Small intestine (tissue), 7 donors: ENCODE data around the gene UBASH3A. TPM values are rescaled to one million over a fixed set of nuclear protein-coding genes. Genes with fewer than 3 reads are reported as not detected.

Experiments used
- DNase-seq, 2 donors: peaks; one replicate each; pipeline versions ENCODE4 v3.0.0 to v3.0.0-alpha.2; 2013
- FAIRE-seq: peaks from 2 replicates; lab custom pipeline; 2012; peaks lifted over from hg19 to GRCh38; lab: Jason Lieb, UNC
- H3K27ac ChIP-seq, 3 donors: one replicate each; pipeline ENCODE4 v1.5.1; 2013; ENCODE audit warnings: low read length in 2 of 3, mild to moderate bottlenecking in 2 of 3, control low read depth in 1 of 3, inconsistent platforms in 1 of 3, low read depth in 1 of 3, moderate library complexity in 1 of 3
- H3K27me3 ChIP-seq, 3 donors: one replicate each; pipeline ENCODE4 v1.6.1; 2013; ENCODE audit warnings: low read length in 3 of 3, inconsistent platforms in 1 of 3; ENCODE audit not compliant: control insufficient read depth in 3 of 3, insufficient read depth in 3 of 3
- H3K36me3 ChIP-seq, 3 donors: one replicate each; pipeline ENCODE4 v1.6.1; 2013; ENCODE audit warnings: low read length in 3 of 3, inconsistent platforms in 1 of 3, low read depth in 1 of 3, mild to moderate bottlenecking in 1 of 3, moderate library complexity in 1 of 3; ENCODE audit not compliant: control insufficient read depth in 3 of 3, insufficient read depth in 2 of 3
- H3K4me1 ChIP-seq, 3 donors: one replicate each; pipeline ENCODE4 v1.6.1; 2013; ENCODE audit warnings: low read length in 2 of 3, inconsistent platforms in 1 of 3, low read depth in 1 of 3, mild to moderate bottlenecking in 1 of 3, moderate library complexity in 1 of 3; ENCODE audit not compliant: control insufficient read depth in 3 of 3, insufficient read depth in 2 of 3
- H3K4me3 ChIP-seq, 3 donors: one replicate each; pipeline ENCODE4 v1.5.1; 2013; ENCODE audit warnings: low read length in 3 of 3, control low read depth in 1 of 3, inconsistent platforms in 1 of 3, low read depth in 1 of 3, mild to moderate bottlenecking in 1 of 3, moderate library complexity in 1 of 3
- H3K9me3 ChIP-seq, 2 donors: one replicate each; pipeline ENCODE4 v1.6.1; 2013; ENCODE audit warnings: low read depth in 1 of 2, low read length in 1 of 2; ENCODE audit not compliant: control insufficient read depth in 2 of 2, insufficient read depth in 1 of 2
- WGBS, 3 donors: extraction: QIAGEN DNeasy Blood & Tissue Kit; methylation state at CpG; one replicate each; pipeline ENCODE4 v1.1.7; 2013; 5-methylcytosine and 5-hydroxymethylcytosine counted together
- polyA plus RNA-seq, 4 donors: library from polyadenylated mRNA; stranded (reverse) in 3 of 4; unstranded in 1 of 4; fragments of 200-250 nt in 3 of 4; fragments of 120-200 nt in 1 of 4; gene quantifications; one replicate each; pipeline versions ENCODE4 v1.2.1 to v1.2.3, GENCODE V29; 2013
- donor health status: healthy with polysubstance abuse.
- donor health status: control.
- donor health status: control.
- donor health status: Bipolar disorder and iron deficiency.
- donor health status: healthy.

UBASH3A gene
- polyA plus RNA-seq, 4 donors = 0.42 to 2.4 (median 0.76) TPM

DNA sequence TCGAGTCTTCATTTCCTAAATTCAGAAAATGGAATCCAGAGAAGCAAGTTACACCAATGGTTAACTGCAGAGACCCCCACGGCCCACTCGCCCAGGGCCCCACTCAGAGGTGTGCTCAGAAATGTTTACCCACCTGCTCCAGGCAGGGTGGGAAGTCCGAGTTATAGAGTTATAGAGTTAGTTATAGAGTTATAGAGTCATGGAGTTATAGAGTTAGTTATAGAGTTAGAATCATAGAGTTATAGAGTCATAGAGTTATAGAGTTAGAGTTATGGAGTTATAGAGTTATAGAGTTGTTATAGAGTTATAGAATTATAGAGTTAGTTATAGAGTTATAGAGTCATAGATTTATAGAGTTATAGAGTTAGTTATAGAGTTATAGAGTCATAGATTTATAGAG is 31.7 kb downstream of the UBASH3A start:
- DNase-seq (no peak), FAIRE-seq (no peak)
- Histone ChIP-seq H3K27ac (no peak overlapping the region), H3K36me3 (no peaks in the 10 kb centered on the region), H3K4me1 (peaks cover 0 to 16% (median 3%) of the 10 kb centered on the region in 3 donors), H3K4me3 (no peak overlapping the region), H3K27me3 (peaks cover 0 to 2% (median 0%) of the 10 kb centered on the region in 3 donors), H3K9me3 (peaks cover 0 to 10% of the 10 kb centered on the region in 2 donors)
- 77 to 82% (median 81%) methylated on average over 4 of the region's 4 CpGs for WGBS, 3 donors

DNA sequence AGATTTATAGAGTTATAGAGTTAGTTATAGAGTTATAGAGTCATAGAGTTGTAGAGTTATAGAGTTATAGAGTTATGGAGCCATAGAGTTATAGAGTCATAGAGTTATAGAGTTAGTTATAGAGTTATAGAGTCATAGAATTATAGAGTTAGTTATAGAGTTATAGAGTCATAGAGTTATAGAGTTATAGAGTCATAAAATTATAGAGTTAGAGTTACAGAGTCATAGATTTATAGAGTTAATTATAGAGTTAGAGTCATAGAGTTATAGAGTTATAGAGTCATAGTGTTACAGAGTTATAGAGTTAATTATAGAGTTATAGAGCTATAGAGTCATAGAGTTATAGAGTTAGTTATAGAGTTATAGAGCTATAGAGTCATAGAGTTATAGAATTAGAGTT is 32.1 kb downstream of the UBASH3A start:
- H3K4me3 ChIP-seq = no peak overlapping the region
- H3K36me3 ChIP-seq = no peaks in the 10 kb centered on the region
- H3K27ac ChIP-seq = no peak overlapping the region
- no peak for DNase-seq
- peaks cover 0 to 16% (median 3%) of the 10 kb centered on the region in 3 donors for H3K4me1 ChIP-seq
- peaks cover 0 to 2% (median 0%) of the 10 kb centered on the region in 3 donors for H3K27me3 ChIP-seq
- peaks cover 0 to 10% of the 10 kb centered on the region in 2 donors for H3K9me3 ChIP-seq
- FAIRE-seq = no peak

DNA sequence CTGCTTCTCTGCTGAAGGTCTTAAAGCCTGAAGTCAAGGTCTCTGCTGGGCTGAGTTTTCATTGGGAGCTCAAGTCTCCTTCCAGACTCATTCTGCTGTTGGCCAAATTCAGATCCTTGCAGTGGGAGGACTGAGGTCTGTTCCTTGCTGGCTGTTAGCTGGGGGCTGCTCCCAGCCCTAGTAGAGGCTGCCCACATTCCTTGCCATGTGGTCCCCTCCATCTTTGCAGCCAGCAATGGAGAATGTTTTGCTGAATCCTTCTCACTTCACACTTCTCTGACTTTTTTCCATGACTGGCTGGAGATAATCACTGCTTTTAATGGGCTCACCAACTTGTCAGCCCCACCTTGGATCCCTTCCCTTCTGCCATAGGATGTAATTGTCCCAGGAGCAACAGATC is 33.2 kb downstream of the UBASH3A start:
- Histone ChIP-seq H3K27me3 (peaks cover 0 to 2% (median 0%) of the 10 kb centered on the region in 3 donors), H3K4me1 (peaks cover 0 to 16% (median 3%) of the 10 kb centered on the region in 3 donors), H3K9me3 (peaks cover 0 to 10% of the 10 kb centered on the region in 2 donors), H3K4me3 (no peak overlapping the region), H3K27ac (no peak overlapping the region), H3K36me3 (no peaks in the 10 kb centered on the region)
- DNase-seq (no peak), FAIRE-seq (no peak)

DNA sequence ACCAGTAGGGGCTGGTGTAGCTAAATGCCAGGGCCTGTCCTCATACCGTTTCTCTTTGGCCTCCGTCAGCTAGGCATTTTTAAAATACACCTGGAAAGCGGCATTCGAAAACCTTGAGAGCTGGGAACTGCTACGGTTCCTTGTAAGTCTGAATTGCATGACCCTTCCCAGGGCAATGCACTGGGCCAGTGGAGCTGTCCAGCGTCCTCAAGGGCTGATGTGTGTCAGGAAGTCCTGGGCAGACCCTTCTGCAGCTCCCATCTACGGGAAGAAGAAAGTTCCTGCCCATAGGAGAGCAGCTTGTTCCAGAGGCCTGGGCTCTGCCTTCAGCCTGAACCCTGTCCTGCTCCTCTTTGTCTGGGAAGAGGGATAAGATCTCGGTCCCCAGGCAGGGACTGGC is 34.1 kb downstream of the UBASH3A start:
- peaks cover 0 to 16% (median 3%) of the 10 kb centered on the region in 3 donors for H3K4me1 ChIP-seq
- peaks cover 0 to 2% (median 0%) of the 10 kb centered on the region in 3 donors for H3K27me3 ChIP-seq
- H3K27ac ChIP-seq = no peak overlapping the region
- peak in 1 of 2 donors; percentile 44 for DNase-seq
- WGBS, 3 donors = 60 to 73% (median 72%) methylated on average over 8 of the region's 8 CpGs
- H3K36me3 ChIP-seq = no peaks in the 10 kb centered on the region
- peaks cover 0 to 7% of the 10 kb centered on the region in 2 donors for H3K9me3 ChIP-seq
- no peak overlapping the region for H3K4me3 ChIP-seq
- no peak for FAIRE-seq

DNA sequence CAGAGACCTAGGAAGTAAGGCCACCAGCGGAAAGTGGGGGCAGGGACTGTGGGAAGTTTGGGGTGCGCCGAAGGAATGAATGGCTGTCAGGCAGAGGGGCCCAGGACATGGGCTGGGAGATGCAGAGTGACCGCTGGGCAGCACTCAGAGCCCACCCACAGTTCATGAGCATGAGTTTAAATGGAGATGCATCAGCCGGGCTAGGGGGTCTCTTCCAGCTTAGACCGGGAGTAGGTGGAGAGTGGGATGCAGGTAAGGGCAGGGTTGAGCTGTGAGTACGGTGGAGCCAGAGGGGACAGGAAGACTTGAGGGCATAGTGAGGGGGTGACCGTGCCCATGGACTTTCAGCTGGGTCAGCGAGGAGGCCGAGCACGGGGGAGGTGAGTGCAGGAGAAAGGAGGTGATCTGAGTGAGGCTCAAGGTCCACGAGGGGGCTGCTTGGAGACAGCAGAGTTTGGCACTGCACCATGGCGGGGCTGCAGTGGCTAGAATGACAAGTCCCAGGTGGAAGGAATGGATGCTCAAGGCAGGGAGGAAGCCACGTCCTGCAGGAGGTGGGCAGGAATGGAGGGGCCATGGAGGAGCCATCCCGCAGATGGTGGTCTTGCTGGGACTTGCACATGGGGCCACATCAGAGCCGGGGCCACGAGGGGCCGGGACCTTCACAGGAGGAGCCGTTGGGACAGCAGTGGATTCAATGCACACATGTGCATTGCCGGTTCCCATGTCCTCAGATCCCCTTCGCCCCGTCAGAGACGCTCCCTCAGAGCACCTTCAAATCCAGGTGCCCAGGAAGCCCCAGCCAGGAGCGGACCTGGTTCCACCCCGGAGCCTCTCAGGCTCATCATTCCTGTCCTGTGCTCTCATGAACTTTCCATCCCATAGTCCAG is 34.9 kb downstream of the UBASH3A start:
- no peak for DNase-seq
- H3K4me3 ChIP-seq = no peak overlapping the region
- FAIRE-seq = no peak
- H3K36me3 ChIP-seq = no peaks in the 10 kb centered on the region
- H3K27me3 ChIP-seq = peaks cover 0 to 2% (median 0%) of the 10 kb centered on the region in 3 donors
- peaks cover 0 to 12% (median 2%) of the 10 kb centered on the region in 3 donors for H3K4me1 ChIP-seq
- H3K9me3 ChIP-seq = peaks cover 0 to 7% of the 10 kb centered on the region in 2 donors
- H3K27ac ChIP-seq = no peak overlapping the region
- 84 to 89% (median 87%) methylated on average over 25 of the region's 25 CpGs for WGBS, 3 donors

DNA sequence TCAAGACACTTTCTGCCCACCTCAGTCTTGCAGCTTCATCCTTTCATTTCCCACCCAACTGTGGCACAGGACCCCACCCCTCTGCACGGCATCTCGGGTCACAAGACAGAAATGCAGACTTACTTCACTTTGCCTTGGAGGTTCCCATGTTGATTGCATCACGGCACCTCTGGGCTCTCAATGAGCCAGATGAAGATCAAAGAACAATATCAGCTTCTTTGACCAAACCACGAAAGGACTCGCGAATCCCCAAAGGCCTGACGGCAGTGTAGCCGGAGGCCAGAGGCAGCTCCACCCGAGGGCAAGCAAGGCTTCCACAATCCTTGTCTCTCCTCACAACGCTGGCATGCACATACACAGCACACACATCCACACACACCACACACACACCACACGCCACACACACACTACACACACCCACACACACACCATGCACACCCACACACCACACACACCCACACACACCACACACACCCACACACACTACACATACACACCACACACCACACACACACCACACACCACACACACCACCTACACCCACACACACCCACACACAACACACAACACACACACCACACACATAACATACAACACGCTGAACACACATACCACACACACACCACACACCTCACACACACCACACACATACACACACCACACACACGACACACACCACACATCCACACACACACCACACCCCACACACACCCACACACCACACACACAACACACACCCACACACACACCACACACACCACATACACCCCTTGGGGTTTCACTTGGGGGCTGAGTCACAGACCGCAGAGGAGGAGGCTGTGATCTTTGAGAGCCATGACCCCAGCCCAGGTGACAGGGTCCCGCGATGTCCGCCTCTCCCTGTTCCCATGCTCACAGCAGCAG is 35.8 kb downstream of the UBASH3A start:
- H3K27me3 ChIP-seq = peaks cover 0 to 2% (median 0%) of the 10 kb centered on the region in 3 donors
- peaks cover 0 to 7% of the 10 kb centered on the region in 2 donors for H3K9me3 ChIP-seq
- no peak overlapping the region for H3K4me3 ChIP-seq
- no peaks in the 10 kb centered on the region for H3K36me3 ChIP-seq
- DNase-seq (no peak), FAIRE-seq (no peak)
- 66 to 73% (median 70%) methylated on average over 17 of the region's 17 CpGs for WGBS, 3 donors
- peaks cover 0 to 3% (median 0%) of the 10 kb centered on the region in 3 donors for H3K4me1 ChIP-seq
- H3K27ac ChIP-seq = no peak overlapping the region

DNA sequence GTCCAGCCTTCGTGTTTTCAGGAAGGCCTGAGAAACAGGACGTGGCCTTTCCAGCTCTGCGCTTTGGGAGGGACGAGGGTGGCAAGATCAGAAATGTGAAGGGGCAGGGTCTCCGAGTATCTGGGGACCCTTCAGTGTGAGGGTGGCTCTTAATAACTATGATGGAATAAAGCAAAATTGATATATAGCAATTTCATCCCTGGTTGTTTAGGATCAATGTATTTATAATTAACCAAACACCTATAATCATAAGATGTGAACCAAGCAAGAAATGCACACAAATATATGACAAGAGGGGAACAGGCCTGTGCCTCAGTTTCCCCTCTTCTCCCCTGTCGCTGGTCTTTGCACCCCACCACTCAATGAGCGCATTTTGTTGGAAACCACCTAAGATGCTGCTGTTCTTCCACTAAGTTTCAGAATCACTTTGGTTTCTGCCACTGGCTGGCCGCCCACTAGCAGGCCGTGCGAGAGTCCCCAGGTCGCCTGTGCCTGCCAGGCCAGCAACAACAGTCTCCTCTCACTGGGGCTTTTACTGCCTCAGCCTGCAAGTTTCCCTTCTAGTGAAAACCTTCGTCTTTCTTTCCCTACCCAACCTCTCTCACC is 36.6 kb downstream of the UBASH3A start:
- H3K36me3 ChIP-seq = no peaks in the 10 kb centered on the region

DNA sequence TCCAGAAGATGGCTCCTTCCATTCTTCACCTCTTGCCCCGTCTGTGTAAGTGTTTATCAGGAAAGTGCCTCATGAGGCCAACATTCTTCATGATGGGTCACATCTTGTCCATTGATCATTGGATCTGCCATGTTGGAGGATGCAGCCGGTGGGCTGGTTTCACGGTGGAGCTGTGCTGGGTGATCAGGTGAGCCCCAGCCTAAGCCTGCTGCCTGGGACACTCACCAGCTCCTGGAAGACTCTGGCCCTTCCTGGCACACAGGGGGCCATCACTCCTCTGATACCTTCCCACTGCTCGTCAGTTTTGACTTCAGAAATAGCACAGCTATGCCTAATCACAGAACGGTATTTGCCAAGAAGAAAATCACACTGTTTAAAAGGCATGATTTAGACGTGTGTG is 38.3 kb downstream of the UBASH3A start:
- no peak overlapping the region for H3K4me3 ChIP-seq
- H3K27me3 ChIP-seq = no peaks in the 10 kb centered on the region
- no peak for DNase-seq
- WGBS, 3 donors = 77 to 85% (median 84%) methylated on average over 6 of the region's 6 CpGs
- H3K9me3 ChIP-seq = peaks cover 0 to 3% of the 10 kb centered on the region in 2 donors
- no peaks in the 10 kb centered on the region for H3K36me3 ChIP-seq
- no peak overlapping the region for H3K27ac ChIP-seq
- FAIRE-seq = no peak
- H3K4me1 ChIP-seq = no peaks in the 10 kb centered on the region

More for the DNA sequence above, 36.6 kb downstream of the UBASH3A start:
- H3K27me3 ChIP-seq = peaks cover 0 to 2% (median 0%) of the 10 kb centered on the region in 3 donors
- peaks cover 0 to 7% of the 10 kb centered on the region in 2 donors for H3K9me3 ChIP-seq
- FAIRE-seq (no peak), DNase-seq (no peak)
- no peak overlapping the region for H3K4me3 ChIP-seq
- 78 to 85% (median 80%) methylated on average over 12 of the region's 12 CpGs for WGBS, 3 donors
- H3K4me1 ChIP-seq = no peaks in the 10 kb centered on the region
- no peak overlapping the region for H3K27ac ChIP-seq
